ENCODE measurements around the gene NIP7. TPM values are rescaled to one million over a fixed set of nuclear protein-coding genes. Genes with fewer than 3 reads are reported as not detected.

NIP7 gene
- total and polyA plus RNA-seq, 2 donors (not counting 3 experiments of a cell fraction or from before 2014, with no cell fraction given): 8.8 to 46.8 TPM

- no peak for FAIRE-seq
- Histone ChIP-seq H3K27ac (ENCODE audit: insufficient read depth, low read depth, low read length) (peak overlapping the region; percentile 88), H3K27me3 (ENCODE audit: control insufficient read depth in 2 of 2, insufficient read depth in 2 of 2, low read length in 2 of 2) (no peaks in the 10 kb centered on the region), H3K79me2 (ENCODE audit: control insufficient read depth, insufficient read depth, low read length) (peaks cover 33% of the 10 kb centered on the region), H3K4me1 (ENCODE audit: control insufficient read depth, extremely low read depth, insufficient read depth, low read length) (peaks cover 25% of the 10 kb centered on the region), H3K4me3 (replicated peaks in 1 of 3; ENCODE audit: insufficient read depth in 1 of 3, low read depth in 1 of 3, low read length in 3 of 3) (peak overlapping the region; percentile 93 to 98 (median 96)), H3K4me2 (ENCODE audit: insufficient read depth, low read length) (peak overlapping the region; percentile 79), H2AFZ (ENCODE audit: low read depth, low read length) (peak overlapping the region; percentile 1), H3K9ac (replicated peaks; ENCODE audit: extremely low read depth, insufficient read depth, low read length) (peak overlapping the region; percentile 97), H3K9me3 (replicated peaks; ENCODE audit: control insufficient read depth, insufficient read depth, low read length) (no peaks in the 10 kb centered on the region), H3K36me3 (ENCODE audit: control insufficient read depth in 2 of 2, extremely low read depth in 1 of 2, insufficient read depth in 2 of 2, low read length in 2 of 2) (peaks cover 4 to 9% of the 10 kb centered on the region in 2 experiments), H3K9me1 (replicated peaks; ENCODE audit: control insufficient read depth, extremely low read depth, insufficient read depth, low read length) (no peaks in the 10 kb centered on the region), H4K20me1 (replicated peaks; ENCODE audit: control insufficient read depth, extremely low read depth, insufficient read depth, low read length) (no peaks in the 10 kb centered on the region)
- no peak for DNase-seq (ENCODE audit: low read depth, low spot score)
- no peak for TF ChIP-seq EZH2 (IDR thresholded peaks at IDR 0.05; ENCODE audit: borderline replicate concordance, low read depth, low read length, severe bottlenecking)
- no peak for TF ChIP-seq GATA2 (IDR thresholded peaks at IDR 0.05; ENCODE audit: insufficient read depth, insufficient read length, low read depth, low read length)
- TF ChIP-seq FOS (IDR thresholded peaks at IDR 0.05; ENCODE audit: borderline replicate concordance, insufficient read depth, low read length): no peak
- TF ChIP-seq JUN (IDR thresholded peaks at IDR 0.05; ENCODE audit: borderline replicate concordance, insufficient read depth, insufficient read length, low read depth): no peak
- no peak for TF ChIP-seq MYC (IDR thresholded peaks at IDR 0.05; ENCODE audit: low read depth, low read length)
- TF ChIP-seq POLR2A (IDR thresholded peaks at IDR 0.05; ENCODE audit: low read depth, low read length): no peak
- TF ChIP-seq CTCF (IDR thresholded peaks at IDR 0.05; ENCODE audit: extremely low read depth in 1 of 2, insufficient read depth in 1 of 2, low read depth in 1 of 2, low read length in 2 of 2): no peak
- no peak for TF ChIP-seq POLR2AphosphoS5 (IDR thresholded peaks at IDR 0.05; ENCODE audit: insufficient read depth, low read depth, low read length)
- no peak for TF ChIP-seq MAX (IDR thresholded peaks at IDR 0.05; ENCODE audit: insufficient read depth, insufficient read length)
- dilution Hi-C loops (cut with MboI; ENCODE audit: extremely low pct_ligation_motif_present, low sequenced_read_pairs) (no loop called here), intact Hi-C loops (cut with micrococcal nuclease) (loop anchor here (1.0 kb wide), 1 partner anchor 46 kb away; the partner anchor contains the start of genes COG8 and NIP7)
- TSS peak; percentile 46 for BruUV-seq (replicated peaks)
- POLR2A ChIA-PET: interaction anchor here (0.5 kb wide), 1 partner anchor 41 kb away, joined by 3 read pairs; no protein-coding TSS in a partner anchor
- CTCF ChIA-PET: interaction anchor here (0.8 to 4.5 kb wide), 2 partner anchors 11 to 538 kb away, joined by 6 to 23 read pairs; no protein-coding TSS in a partner anchor
Observed at GRCh38 chr16:69384974-69385373, 45.4 kb downstream of the NIP7 start.
